Ovary (tissue), 3 donors: ENCODE measurements around the gene DNAAF5.

Source experiments
- CTCF ChIP-seq, 3 donors: fragments of 450-650 bp in 2 of 3; fragments of 200-600 bp in 1 of 3; IDR thresholded peaks; one replicate each; pipeline versions ENCODE4 v1.5.1 to v1.8.0; 2016 to 2022; ENCODE audit warnings: antibody characterized with exemption in 3 of 3, mild to moderate bottlenecking in 1 of 3
- POLR2A ChIP-seq: fragments of 450-650 bp; IDR thresholded peaks from one replicate; pipeline ENCODE4 v1.6.1; 2017; ENCODE audit warnings: antibody characterized with exemption, mild to moderate bottlenecking, moderate library complexity
- donor health status: DM: no; HTN: no; CAD: no.

DNA sequence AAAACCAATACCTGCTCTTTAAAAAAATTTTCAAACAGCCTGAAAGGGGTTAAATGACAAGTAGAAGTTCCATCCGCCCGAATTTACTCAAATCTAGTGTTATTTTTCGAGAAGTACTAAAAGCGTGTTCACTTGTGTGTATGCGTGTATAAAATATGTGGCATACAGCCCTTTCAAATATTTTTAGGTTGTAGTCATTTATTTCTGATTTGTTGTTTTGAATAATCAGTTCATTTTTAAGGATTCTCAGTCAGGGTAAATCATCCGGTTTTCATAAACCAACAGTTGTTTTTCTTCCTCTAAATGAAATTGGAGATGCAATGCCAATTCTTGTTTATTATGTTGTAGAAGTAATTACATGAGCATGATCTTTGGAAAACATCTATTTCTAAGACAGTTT is 98.9 kb downstream of the DNAAF5 start:
- no peak for TF ChIP-seq CTCF (IDR thresholded peaks at IDR 0.05)
- no peak for TF ChIP-seq POLR2A
